Activated naive CD4-positive, alpha-beta T cell (primary cell): Measurements from ENCODE around the gene ELL.

Source experiments
- DNase-seq, 4 experiments: peaks; one replicate each; lab custom pipeline; 2025; lab: John Stamatoyannopoulos, UW

The ELL gene

GRCh38 chr19:18445262-18445948, 76.5 kb downstream of the ELL start:
- no peak for DNase-seq

DNA sequence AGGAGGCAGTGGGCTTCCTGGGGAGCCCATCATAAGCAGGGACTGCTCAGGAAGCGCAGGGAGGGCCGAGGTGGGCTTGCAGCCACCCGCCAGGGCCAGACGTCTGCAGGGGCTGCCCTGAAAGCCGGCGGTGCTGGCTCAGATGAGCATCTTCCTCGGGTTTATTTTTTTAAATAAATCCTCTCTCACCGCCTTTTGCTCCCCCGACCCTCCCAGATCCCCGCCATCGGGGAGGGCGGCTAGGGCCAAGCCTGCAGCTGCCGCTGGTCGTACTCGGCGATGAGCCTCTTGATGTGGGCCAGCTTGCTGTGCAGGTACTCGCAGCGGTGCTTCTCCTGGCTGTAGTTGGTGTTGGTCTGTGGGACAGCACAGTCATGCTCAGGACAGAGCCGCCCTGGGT, 77.4 kb downstream of the ELL start:
- no peak for DNase-seq

GRCh38 chr19:18443831-18444230, 78.0 kb downstream of the ELL start:
- no peak for DNase-seq

DNA sequence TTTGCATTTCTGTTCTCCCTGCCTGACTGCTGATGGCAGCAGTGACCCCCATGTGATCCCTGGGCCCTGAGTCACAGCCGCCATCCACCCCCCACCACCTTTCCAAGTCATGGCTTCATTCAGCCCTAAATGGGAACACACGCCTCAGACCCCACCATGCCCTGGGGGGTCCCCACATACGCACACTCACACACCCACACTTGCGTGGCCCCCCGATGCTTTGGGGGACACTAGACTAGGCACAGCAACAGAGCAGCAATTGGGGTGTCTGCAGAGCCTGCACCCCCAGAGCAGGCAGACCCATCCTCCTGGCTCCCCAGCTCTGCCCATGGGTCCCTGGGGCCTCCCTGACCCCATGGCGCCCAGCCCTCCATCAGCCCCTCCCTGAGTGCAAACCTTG, 78.5 kb downstream of the ELL start:
- DNase-seq: no peak

GRCh38 chr19:18442941-18443340, 78.9 kb downstream of the ELL start:
- DNase-seq: no peak

GRCh38 chr19:18441804-18442788, 79.8 kb downstream of the ELL start:
- DNase-seq: no peak

DNA sequence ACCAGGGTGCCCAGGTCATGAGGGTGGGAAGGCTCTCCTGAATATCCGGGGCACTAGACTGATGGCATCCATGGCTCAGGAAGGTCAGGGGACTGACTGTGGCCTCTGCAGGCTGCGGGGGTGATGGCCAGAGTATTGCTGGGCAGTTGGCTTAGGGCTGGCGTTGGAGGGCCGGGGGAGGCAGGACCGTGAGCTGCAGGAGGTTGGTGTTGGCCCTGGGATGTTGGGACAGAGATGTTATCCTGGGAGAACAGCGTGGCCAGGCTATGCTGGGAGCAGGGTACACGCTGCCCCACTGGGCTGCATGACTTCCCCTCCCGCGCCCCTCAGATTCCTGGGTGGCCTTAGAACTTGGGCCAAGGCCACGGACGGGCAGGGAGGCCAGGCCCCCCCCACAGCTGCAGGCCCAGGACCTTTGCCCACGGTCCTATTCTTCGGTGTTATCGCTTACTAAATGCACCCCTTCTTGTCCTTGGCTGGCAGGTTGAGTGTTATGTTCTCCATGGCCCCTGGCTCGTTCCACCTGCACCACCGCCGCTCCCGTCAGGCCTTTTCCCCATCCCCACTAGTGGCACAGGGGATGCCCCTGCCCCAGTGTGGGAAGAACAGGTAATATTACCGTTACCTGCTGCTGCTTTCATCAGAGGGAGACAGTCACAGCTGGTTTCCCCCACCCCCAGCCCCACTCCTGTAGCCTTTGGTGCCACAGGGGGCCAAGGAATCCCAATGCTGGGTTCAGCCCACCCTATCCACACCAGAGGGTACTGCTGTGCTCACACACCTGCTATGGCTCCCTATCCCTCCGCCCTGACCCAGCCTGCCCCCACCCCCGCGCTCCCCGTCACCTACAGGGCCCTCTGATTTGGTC, 80.7 kb downstream of the ELL start:
- DNase-seq: no peak

DNA sequence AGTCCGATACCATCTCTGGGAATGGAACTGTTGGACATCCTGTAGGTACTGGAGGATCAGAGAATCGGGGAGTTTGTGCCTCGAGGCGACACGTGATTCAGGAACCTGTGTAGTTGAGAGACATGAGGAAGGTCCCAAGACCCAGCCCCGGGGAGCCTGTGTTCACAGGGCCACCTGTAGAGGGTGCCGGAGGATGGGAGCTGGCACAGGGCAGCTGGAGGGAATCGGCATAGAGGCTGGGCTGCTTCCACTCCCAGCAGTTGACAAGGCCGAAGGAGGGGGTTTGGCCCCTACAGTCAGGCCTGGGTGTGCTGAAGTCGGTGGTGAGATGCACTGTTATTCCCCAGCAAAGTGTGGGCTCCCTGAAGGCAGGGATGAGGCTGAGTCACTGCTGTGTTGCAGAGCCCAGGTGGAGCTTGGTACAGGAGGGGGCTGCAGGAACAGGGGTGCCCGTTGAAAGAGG, 81.4 kb downstream of the ELL start:
- DNase-seq: peak in 1 of 4 experiments; percentile 16

DNA sequence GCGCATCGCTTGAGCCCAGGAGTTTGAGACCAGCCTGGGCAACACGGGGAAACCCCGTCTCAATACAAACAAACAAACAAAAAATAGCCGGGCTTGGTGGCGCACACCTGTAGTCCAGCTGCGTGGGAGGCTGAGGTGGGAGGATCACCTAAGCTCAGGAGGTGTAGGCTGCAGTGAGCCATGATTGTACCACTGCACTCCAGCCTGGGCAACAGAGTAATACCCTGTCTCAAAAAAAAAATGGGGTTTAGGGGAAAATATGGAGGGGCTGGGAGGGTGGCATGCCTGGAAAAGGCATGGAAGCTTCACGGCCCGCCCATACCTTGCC, 82.0 kb downstream of the ELL start:
- no peak for DNase-seq

DNA sequence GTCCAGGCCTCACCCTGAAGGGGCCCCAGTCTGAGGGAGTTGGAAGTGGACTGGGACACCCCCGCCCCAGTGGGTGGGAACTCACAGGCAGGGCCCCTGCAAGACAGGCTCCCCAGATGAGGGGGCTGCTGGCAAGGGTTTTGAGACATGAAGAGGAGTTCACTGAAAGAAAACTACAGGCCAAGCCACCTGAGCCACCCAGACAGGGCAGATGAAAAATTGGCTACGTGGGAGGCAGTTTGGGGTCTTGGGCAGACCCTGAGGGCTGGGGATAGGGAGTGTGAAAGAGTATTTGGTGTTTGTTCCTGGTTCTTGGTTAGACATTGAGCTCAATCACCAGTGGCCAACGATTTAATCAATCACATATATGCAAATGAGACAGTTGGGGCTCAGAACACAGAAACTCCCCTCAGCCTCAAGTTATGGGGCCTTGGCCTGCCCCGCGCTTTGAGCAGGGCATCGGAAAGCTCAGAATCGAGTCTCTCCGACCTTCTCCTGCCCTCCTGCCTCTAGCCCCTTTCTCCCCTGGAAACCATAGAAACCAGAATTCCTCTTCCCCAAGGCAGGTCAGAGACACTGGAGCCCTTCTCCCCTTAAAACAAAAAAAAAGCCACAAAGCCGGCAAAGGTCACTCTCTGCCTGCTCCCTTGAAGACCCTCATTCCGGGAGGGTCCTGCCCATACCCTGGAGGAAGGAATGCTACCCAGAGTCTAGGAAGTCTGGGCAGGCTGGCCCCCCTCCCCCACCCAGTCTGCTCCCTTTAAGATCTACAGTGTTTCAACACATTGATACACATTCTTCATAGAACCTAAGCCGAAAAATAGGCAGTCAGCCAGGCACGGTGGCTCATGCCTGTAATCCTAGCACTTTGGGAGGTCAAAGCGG, 82.6 kb downstream of the ELL start:
- DNase-seq: no peak

- no peak for DNase-seq
Measured at GRCh38 chr19:18438331-18439024, 83.4 kb downstream of the ELL start.

- peak in 2 of 4 experiments; percentile 18 to 63 for DNase-seq
Measured at GRCh38 chr19:18437491-18438330, 84.2 kb downstream of the ELL start, which contains the start of gene ISYNA1. Gene ISYNA1, minus strand, starts transcription at chr19:18438133. Its CDS starts 154 bp downstream, at chr19:18437979.

- DNase-seq: peak in 2 of 4 experiments; percentile 54 to 71
Measured at GRCh38 chr19:18436671-18437490, 85.0 kb downstream of the ELL start.

- DNase-seq: no peak
Measured at GRCh38 chr19:18435842-18436670, 85.8 kb downstream of the ELL start.

DNA sequence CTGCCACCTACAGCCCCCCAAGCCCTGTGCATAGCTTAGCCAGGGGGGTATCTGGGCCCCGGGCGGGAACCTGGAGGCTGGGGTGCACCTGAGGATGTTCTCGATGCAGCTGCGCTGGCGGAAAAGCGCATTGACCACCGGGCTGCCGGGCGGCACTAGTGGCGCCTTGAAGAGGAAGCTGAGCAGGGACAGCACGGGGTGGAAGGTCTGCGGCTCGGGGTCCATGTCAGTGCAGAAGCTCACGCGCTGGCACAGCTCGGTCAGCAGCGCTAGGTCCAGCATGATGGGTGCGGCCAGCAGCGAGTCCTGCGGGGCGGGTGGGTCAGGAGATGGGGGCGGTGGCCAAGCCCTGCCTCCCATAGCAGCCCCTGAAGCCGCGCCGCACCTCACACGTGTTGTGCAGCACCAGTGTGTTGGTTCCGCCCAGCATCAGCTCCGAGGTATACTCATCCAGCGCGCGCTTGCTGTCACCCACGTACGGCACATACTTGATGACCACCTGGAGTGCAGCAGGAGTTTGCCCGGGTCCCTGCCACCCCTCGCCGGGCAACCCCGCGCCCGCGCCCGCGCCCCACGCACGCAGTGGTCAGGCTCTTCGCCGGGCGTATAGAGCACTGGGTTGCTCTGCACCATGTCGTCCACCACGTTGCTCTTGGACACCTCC, 86.6 kb downstream of the ELL start:
- DNase-seq: no peak

DNA sequence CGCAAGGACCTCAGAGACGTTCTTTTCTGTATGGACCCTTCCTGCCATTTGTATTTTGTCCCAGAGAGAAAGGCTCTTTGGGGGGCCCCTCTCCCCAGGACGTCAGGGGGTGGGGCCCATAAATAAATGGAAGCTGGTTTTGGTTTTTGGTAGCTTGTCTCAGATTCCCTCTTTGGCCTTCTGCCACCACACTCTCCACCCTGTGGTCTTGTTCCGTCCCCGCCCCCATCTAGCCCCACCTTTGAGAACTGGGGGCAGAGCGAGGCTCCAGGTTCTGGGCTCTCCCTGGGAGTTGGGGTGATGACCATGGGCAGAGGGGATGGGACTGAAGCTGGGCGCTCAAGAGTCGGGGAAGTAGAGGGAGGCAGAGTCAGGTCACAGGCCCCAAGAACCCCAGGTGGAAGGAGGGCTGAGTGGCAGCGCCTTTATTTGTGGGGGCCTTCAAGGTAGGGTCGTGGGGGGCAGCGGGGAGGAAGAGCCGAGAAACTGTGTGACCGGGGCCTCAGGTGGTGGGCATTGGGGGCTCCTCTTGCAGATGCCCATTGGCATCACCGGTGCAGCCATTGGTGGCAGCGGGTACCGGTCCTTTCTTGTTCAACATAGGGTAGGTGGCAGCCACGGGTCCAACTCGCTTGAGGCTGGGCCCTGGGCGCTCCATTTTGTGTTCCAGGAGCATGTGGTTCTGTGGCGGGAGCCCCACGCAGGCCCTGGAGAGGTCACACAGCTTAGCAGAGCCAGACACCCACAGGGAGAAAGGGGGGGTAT, 87.3 kb downstream of the ELL start:
- no peak for DNase-seq
